ENCODE data around the gene OPRM1. TPM values are rescaled to one million over a fixed set of nuclear protein-coding genes. Genes with fewer than 3 reads are reported as not detected.

Gene OPRM1
- total RNA-seq, 1 donor from 2014 or later = not detected

DNA sequence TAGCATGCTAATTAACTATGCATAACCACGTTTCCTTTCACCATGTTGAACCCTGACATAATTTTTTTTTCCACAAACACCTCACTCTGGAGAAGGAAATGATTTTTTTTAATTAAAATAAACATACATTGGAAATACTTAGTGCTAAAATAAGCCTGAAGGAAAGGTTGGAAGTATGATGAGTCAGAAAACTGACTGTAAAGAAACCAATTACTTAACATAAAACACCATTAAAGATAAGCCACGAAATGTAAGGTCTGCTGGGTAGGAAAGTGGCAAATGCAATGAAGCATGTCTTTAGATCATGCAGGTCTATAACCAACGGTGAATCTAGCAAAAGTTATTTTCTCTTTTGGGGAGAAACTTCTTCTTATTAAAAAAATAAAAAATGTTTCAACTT, 47.5 kb downstream of the OPRM1 start:
- Histone ChIP-seq H3K36me3 (ENCODE audit: control insufficient read depth, insufficient read depth, low read length) (no peaks in the 10 kb centered on the region), H3K4me3 (ENCODE audit: low read depth, low read length) (no peak overlapping the region), H3K27me3 (ENCODE audit: control insufficient read depth, insufficient read depth, low read length) (no peaks in the 10 kb centered on the region)
- no peak for TF ChIP-seq CTCF (IDR thresholded peaks at IDR 0.05; ENCODE audit: insufficient read depth, low read length, poor library complexity, severe bottlenecking)
- peak; percentile 29 for DNase-seq (ENCODE audit: low read depth)

DNA sequence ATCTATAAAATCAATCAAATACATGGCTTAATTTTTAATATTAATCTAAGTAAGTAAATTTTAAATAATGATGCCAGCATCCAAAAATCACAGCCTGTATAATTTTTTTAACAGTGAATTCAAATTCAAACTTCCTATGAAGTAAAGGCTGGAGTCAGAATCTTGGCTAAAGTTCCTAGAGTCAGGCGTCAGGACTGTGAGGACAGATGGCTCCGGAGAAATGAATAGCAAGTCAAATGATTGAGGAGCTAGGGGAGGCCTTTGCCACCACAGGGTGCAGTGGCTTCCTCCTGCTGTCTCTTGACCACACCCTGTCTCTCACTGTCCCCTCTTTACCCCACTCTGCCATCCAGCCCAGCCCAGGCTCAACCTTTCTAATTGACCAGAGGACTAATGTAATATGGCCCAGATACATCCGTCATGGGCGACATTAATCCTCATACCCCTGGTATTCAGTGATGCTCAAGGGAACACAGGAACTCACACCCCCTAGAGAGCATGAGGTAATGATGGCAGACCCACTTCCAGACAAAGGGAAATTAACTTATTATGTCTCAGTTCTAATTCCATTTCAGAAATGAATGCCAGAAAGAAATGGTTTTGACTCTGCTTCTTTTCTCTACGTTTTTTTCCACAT, 53.4 kb downstream of the OPRM1 start:
- no peak overlapping the region for H3K4me3 ChIP-seq (ENCODE audit: low read depth, low read length)
- no peaks in the 10 kb centered on the region for H3K27me3 ChIP-seq (ENCODE audit: control insufficient read depth, insufficient read depth, low read length)
- H3K36me3 ChIP-seq (ENCODE audit: control insufficient read depth, insufficient read depth, low read length) = no peaks in the 10 kb centered on the region
- DNase-seq (ENCODE audit: low read depth) = no peak
- no peak for TF ChIP-seq CTCF (IDR thresholded peaks at IDR 0.05; ENCODE audit: insufficient read depth, low read length, poor library complexity, severe bottlenecking)

DNA sequence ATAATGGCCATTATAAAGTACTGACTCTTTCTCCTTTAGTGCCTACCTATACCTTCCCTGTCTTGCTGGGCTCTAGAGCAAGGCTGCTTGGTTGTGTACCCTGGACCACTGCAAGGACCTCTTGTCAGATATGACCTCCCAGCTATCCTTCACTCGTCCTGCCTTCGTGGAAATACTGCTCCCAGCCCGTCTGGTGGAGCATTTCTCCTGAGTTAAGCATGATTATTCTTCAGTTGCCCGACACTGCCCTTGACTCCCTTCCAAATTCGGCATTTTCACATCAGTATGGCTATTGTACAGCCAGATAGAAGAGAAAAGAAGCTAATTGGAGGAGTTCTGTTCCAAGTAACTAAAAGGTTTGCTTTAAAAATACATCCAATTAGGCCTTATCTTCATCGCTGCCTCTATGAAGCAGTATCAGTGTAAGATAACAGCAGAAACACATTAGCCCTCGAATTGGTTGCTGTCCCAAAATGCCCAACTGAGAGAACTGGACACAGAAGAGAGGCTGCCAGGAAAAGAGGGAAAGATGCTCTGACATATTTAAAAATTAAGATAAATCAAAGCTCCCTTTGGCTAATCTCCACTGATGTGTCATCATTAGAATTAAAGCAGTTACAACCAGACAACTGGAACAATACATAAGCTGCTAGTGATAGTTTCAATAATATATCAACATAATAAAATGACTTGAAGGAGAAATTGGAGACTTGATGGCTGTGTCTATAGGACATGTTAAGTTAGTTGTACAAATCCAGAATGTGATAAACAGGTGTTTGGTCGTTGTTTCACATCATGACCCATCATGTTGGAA, 54.4 kb downstream of the OPRM1 start:
- Histone ChIP-seq H3K27me3 (ENCODE audit: control insufficient read depth, insufficient read depth, low read length) (no peaks in the 10 kb centered on the region), H3K4me3 (ENCODE audit: low read depth, low read length) (no peak overlapping the region), H3K36me3 (ENCODE audit: control insufficient read depth, insufficient read depth, low read length) (no peaks in the 10 kb centered on the region)
- no peak for TF ChIP-seq CTCF (IDR thresholded peaks at IDR 0.05; ENCODE audit: insufficient read depth, low read length, poor library complexity, severe bottlenecking)
- no peak for DNase-seq (ENCODE audit: low read depth)

DNA sequence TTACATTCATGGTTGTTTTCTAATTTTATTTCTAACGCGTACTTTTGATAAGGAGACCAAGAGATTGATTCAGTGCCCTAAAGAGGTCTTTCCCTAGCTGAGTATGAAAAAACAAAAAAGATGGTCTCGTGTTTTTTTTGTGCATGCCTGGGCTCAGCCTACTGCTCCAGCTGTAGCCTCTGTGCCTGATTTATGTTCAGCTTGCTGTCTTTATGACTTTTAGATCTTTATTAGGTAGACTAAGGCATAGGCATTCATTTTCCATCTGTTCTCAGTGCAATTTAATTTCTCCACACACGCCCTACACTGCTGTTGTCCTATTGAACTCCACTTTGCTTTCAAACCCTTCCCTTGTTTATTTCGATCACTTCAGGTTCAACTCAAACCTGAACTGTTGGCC, 56.5 kb downstream of the OPRM1 start:
- H3K27me3 ChIP-seq (ENCODE audit: control insufficient read depth, insufficient read depth, low read length) = no peaks in the 10 kb centered on the region
- no peak for TF ChIP-seq CTCF (IDR thresholded peaks at IDR 0.05; ENCODE audit: insufficient read depth, low read length, poor library complexity, severe bottlenecking)
- no peak for DNase-seq (ENCODE audit: low read depth)
- no peaks in the 10 kb centered on the region for H3K36me3 ChIP-seq (ENCODE audit: control insufficient read depth, insufficient read depth, low read length)
- H3K4me3 ChIP-seq (ENCODE audit: low read depth, low read length) = no peak overlapping the region

DNA sequence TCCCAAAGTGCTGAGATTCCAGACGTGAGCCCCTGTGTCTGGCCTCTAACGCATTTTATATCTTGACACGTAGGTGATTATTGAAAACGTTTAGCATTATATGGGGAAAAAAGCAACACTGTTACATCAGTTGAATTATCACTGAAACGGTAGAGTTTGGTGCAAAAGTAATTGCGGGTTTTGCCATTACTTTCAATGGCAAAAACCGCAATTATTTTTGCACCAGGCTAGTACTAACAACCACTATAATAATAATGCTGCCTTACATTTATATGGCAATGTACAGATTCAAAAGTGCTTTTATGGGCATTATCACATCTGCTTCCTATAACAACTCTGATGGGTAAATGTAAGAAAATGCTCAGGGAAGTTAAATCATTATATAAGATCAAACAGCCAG, 57.3 kb downstream of the OPRM1 start:
- DNase-seq (ENCODE audit: low read depth) = no peak
- Histone ChIP-seq H3K36me3 (ENCODE audit: control insufficient read depth, insufficient read depth, low read length) (no peaks in the 10 kb centered on the region), H3K4me3 (ENCODE audit: low read depth, low read length) (no peak overlapping the region), H3K27me3 (ENCODE audit: control insufficient read depth, insufficient read depth, low read length) (no peaks in the 10 kb centered on the region)
- TF ChIP-seq CTCF (IDR thresholded peaks at IDR 0.05; ENCODE audit: insufficient read depth, low read length, poor library complexity, severe bottlenecking) = no peak

All from kidney epithelial cell (primary cell).